Measurements from ENCODE around the gene EXOSC10.
"Not testable (repeated sequence)": the region's sequence is repeated elsewhere in the genome, so short reads cannot be mapped to it uniquely, and the experiment has no call there.

The EXOSC10 gene

DNA sequence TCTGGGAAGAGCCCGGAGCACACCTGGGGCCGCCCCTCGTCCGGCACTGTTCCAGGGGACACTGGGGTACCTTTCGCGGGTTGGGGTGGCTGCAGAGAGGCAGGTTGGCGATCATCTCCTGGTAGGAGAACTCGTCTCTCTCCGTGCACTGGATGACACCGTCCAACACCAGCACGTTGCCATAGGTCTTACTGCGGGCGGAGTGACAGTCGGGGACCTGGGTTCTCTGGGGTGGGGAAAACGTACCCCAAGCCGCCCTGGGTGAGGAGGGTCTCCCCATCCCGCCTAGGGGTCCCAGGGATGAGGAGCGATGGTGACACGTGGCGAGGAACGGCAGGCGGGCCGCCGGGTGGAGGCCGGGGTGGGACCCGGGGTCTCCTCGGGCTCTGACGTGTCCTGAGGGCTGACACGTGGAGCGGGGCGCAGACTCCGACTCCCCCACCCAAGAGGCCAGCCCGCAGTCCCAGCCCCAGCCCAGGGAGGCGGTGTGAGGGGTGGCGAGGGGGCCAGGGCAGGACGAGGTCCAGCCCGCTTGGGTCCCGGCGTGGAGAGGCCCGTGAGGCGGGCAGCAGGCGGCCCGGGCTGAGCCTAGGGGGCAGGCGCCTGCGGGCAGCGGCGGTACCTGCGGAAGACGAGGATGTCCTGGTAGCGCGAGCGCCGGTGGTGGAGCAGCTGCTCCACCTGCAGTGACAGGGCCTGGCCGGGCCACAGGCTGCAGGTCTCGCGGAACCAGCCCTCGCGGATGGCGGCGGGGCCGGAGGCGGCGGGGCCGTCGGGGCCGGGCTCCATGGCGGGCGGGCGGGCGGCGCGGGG, 40.3 kb downstream of the EXOSC10 start:
- peak; percentile 8 for DNase-seq

DNA sequence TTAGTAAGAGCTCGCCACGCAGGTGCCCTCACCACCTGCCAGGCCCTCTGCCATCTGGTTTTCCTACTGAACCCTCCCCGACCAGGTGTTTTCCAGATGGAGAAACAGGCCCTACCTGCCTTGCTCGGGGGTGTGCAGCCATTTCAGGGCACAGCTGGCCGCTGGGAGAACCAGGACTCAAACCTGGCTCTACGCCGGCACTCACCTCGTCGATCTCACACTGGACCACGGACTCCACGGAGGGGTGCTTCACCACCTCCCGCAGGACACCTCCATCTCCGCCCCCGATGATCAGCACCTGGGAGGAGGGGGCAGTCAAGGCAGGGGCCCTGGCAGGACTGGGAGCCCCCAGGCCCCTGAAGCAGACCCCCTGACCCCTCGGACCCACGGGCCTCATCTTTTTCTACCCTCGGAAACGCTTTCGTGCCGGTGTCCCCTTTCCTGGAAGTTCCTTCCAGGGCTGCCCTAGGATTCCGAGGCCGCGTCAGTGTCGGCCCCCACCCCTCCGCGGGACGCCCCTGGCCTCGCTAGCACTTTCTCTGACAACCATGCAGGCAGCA, 41.0 kb downstream of the EXOSC10 start:
- DNase-seq = no peak

DNA sequence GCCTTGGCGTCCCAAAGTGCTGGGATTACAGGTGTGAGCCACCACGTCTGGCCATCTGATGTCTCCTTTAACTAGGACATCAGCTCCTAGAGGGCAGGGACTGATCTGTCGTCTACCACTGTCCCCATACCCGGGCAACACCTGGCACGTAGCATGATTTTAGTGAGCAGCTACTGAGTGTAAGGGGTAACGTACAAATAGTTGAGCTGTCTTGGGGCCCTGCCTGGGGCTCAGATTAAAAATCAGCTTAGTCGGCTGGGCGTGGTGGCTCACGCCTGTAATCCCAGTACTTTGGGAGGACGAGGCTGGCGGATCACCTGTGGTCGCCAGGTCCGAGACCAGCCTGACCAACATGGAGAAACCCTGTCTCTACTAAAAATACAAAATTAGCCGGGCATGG, 41.6 kb downstream of the EXOSC10 start:
- no peak for DNase-seq

DNA sequence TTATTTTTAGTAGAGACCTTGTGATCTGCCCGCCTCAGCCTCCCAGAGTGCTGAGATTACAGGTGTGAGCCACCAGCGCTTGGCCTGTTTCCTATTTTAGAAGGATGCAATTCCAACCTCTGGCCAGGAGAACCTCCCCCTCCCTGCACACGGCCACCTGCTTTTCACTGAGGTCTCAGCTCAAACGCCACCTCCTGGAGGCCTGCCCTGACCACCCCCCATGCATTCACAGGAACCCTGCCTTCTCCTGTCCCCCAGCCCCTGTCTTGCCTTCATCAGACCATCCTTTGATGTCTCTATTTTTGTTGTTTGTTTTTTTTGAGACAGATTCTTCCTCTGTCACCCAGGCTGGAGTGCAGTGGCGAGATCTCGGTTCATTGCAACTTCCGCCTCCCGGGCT, 42.2 kb downstream of the EXOSC10 start:
- DNase-seq = no peak

DNA sequence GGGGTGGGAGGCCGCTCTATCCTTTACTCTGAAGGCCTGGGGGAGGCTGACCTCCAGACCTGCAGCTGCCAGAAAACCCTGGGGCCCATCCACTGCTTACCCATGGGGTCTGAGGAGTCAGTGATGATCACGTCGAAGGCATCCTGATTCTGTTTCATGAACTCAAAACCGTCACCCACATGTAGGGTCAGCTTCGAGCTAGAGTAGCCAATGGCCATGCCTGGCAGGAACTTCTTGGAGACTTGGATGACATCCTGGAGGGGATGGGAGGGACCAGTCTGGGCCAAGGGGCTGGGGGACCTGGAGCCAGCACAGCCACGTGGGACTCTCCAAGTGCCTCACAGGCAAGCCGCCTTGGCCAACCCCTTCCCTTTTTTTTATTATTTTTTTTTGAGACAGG, 43.2 kb downstream of the EXOSC10 start:
- DNase-seq = no peak

DNA sequence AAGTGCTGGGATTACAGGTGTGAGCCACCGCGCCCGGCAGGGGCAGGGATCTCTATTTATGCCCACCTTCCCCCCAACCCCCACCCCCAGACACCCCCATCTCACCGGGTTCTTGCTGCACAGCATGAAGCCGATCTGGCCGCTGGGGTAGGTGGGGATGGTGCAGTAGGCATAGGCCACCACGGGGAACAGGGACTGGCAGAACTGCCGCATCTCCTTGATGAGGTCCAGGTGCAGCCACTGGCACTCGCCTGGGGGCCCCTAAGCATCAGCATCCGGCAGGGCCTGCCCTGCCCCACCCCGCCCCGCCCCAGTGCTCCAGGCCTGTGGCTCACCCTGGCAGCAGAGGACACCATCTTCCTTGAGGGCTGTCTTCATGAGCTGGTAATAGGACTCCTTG, 44.0 kb downstream of the EXOSC10 start:
- no peak for DNase-seq

DNA sequence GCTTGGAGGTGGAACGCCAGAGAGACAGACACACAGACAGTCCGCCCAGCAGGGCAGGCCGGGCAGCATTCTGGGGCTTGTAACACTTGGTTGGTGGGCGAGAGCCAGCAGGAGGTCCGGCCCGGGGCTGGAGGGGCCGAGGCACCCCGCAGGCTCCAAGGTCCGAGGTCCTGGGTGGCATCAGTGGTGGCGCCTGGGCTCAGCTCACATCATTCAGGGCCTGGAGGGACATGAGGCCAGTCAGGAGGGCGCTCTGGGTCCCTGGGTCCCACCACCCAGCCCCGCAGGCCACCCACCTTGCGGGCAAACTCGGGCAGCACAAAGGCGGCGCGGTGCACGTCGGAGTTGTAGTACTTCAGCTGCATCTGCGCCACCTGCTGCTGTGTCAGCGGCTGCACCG, 45.0 kb downstream of the EXOSC10 start:
- DNase-seq = no peak

DNA sequence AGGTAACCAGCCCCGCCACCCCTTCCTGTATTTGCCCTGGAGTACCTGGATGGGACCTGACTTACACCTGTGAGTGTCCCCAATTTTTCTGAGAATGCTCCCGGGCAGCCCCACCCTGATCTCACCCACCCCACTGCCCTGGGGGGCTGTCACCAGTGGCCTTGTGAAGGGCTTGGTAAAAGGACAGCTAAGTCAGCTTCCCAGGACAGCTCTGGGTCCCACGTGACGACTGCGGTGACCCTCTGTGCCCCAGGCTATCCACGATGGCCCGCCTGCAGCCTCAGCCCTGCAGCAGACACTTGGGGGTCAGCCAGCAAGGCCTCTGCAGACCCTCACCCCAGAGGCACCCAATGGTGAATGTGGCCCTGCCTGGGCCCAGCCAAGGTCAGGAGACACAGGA, 45.5 kb downstream of the EXOSC10 start:
- DNase-seq = no peak

DNA sequence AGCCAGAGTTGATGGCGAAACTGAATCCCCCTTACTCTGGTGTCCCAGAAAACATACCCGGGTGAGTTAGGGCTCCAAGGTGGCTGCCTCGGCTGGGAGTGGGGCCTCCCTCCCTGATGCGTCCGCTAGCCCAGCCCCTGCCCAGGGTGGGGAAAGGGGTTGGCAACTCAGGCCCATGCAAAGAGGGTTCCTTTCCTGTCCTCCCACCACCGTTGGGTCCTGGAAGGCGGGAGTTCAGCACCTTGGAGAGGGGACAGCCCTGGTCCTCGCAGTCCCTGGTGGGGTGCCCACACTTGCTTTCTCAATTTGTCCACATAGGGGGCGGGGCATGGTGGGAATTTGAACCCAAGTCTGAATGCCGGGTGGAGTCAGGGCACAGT, 45.9 kb downstream of the EXOSC10 start:
- no peak for DNase-seq

DNA sequence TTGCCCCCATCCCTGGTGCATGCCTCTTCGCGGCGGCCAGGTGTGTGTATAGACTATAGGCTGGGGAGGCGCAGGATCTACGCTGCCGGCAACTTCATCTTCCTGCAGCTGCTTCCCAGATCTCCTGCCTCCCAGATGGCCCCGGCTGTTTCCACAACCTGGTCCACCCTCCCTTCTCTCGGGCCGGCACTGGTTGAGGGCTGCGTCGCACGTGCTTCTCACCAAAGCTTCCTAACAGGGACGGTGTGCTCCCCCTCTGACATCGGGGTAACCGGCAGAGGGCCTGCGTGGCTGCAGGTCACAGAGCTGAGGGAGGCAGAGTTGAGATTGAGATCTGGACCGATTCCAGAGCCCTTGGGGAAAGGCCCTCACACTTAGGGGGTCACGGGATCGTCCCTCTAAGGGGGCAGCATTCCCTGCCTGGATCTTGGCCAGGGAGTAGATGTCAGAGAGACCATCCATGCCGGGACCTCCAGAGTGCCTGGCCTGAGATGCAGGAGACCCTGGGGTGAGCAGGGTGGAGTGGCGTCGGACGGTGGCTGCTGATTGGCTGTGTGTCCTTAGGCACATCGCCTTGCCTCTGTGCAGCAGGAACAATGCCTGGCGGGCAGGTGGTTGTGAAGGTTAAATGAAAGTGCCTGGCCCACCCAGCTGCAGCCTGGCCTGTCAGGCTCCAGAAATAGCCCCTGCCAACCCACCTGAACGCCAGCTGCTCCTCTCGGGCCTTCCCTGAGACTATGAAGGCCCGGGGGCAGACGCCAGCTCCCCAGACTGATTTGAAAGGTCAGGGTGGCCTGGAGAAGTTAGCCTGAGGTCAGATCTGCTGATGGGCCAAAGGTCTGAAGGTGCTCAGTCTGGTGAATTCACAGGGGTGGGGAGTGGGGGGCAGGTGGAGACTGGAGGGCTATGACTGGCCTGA, 46.6 kb downstream of the EXOSC10 start:
- no peak for DNase-seq

DNA sequence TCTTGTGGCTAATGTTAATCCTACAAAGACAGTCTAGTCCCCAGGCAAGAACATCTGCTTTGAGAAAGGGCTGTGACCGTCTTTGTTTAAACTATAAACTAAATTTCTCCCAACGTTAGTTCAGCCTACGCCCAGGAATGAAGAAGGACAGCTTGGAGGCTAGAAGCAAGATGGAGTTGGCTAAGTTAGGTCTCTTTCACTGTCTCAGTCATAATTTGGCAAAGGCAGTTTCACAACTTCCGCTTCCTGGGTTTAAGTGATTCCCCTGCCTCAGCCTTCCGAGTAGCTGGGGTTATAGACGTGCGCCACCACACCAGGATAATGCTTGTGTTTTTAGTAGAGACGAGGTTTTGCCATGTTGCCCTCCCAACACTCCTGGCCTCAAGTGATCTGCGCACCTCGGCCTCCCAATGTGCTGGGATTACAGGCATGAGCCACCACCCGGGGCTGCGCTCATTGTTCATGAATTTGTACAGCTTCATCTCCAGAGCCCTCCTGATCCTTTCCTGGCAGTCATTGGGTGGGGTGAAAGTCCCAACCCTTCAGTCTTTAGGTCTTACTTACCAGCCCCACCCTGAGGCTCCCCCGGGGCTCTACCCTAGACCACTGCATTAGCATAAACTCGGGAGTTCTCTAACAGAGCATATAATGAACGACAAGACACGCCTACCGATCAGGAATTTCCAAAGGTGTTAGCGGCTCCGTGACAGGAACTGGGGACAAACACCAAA, 47.7 kb downstream of the EXOSC10 start:
- no peak for DNase-seq

DNA sequence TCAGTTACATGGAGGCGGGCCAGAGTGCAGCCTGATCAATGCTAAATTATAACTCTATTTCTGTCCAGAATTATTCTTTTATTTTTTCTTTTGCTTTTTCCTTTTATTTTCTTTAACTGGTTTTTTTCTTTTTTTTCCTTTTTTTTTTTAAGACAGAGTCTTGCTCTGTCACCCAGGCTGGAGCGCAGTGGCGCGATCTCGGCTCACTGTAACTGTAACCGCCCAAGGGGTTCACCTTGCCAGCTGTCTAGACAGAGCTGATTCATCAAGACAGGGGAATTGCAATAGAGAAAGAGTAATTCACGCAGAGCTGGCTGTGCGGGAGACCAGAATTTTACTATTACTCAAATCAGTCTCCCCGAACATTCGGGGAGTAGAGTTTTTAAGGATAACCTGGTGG, 48.5 kb downstream of the EXOSC10 start:
- not testable (repeated sequence) for DNase-seq

DNA sequence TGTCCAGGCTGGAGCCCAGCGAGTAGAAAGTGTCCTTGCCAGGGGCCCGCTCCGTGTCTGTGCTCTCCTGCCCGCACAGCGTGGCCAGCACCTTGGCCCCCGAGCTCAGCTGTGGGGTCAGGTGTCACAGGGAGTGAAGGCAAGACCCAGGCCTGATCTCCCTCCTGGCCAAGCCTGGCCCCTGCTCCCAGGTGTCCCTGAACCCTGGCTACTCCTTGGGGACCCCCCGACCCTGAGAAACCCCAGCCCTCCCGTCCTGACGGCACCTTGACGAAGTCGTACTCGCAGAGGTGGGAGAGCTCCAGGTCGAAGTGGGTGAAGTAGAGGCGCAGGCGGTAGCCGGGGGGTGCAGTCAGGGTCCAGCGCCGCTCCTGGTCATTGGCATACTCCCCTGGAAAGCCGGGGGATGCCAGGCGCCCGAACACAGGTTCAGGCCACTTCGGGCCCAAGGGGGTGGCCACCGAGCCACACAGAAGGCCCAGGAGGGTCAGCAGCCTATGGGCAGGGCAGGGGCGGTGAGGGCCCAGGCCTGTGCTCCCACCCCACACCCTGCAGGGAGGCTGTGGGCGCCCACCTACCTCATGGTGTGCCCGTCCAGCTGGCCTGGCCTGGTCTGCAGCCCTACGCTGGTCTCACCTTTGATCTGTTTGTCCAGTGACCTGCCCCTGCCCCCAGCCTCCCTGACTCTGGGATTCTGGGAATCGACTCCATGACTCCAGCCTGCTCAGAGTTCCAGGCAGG, 52.9 kb downstream of the EXOSC10 start, which contains the start of gene MASP2:
Gene MASP2, minus strand, starts transcription at position 615 of the 741 bp plus-strand sequence. Its CDS starts 32 bp downstream, at position 583.
- DNase-seq = no peak

DNA sequence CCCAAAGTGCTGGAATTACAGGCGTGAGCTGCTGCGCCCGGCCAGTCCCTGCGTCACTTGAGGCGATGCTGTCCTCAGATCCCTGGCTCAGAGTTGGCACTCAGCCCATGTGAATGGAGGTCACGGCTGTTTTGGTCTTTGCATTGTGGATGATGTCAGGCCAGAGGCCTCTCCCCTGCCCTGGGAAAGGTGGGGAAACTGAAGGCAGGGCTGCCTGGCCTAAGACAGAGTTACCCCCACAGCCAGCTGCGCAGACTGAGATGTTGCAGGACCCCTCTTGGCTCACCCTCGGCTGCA, 53.5 kb downstream of the EXOSC10 start:
- no peak for DNase-seq

DNA sequence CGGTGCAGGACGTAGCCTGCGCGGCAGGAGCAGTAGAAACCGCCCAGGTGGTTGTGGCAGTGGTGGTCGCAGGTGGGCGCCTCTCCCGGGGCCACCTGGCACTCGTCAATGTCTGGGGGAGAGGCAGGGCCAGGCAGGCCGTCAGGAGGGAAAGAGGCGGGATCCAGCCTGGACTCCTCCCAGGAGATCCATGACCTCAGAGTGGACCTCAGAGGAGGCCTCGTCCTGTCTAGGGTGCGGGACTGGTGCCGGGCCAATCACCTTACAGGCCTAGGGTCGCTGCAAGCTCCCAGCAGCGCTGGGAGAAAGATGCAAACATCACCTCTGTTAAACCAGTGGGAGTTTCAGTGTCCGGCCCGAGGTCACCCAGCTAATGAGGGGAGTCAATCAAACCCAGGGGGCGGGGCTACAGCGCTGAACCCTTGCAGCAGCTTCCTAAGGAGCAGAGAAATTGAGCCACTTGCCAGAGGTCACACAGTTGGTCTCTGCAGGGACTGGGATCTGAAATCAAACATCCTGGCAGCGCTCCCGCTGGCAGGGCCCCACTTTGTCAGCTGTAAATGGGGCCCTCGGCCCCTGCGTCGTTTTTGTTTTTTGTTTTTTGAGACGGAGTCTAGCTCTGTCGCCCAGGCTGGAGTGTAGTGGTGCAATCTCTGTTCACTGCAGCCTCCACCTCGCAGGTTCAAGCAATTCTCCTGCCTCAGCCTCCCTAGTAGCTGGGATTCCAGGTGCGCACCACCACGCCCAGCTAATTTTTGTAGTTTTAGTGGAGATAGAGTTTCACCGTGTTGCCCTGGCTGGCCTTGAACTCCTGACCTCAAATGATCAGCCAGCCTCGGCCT, 54.0 kb downstream of the EXOSC10 start:
- DNase-seq = no peak

DNA sequence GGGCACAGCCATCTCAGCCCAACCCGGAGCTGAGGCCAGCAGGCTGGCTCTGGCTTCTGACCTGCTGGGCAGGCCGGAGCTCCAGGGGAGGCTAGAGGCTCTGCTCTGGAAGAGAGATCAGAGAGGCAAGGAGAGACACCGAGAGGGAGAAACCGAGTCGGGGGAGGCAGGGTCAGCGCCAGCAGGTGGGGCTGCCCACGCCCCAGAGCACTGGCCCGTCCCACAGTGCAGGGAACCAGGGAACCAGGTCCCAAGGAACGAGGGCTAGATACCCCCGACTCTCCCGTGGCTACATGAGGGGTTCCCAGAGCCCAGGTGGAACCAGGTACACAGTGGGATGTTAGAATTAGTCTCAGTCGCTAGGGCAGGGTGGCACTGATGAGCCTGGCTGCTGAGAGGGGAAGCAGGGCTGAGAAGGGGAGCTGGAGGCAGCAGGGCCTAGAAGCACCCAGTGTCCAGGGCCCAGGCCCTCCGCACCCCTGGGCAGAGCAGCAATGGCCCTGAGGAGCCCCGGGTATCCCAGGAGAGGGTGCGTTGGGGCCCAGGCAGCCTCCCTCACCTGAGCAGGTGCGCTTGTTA, 54.7 kb downstream of the EXOSC10 start:
- no peak for DNase-seq

DNA sequence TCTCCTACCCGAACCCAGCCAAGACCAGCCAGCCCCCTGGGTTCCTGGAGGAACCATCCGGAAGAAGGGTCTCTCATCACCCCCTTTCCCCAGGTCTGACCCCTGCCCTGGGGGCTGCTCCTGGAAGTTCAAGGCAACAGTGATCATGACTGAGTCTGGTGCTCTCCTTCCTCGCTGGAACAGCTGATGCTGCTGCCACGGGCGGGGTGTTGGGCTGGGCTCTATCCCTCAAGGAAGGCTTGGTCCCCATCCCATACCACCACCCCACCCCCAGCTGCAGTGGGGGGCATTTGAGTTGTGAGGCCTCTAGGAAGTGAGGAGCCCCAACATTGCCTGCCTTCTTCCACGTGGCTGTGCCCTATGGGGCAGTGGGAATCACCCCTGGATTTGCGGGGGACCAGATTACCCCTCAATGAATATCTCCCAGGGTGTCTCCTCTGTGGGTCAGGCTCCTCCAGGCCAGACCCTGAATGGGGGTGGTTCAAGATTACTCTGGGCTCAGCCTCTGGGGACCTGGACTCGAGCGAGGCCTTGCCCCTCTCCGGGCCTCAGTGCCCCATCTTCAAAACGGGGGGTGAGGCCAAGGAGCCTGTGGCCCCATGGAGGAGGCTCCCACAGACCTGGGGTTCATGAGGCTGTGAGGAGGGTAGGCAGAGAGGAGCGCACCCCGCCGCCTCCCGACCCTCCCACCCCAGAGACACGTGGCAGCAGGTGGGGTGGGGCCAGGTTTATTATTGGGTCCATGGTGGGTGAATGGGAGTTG, 55.4 kb downstream of the EXOSC10 start:
- DNase-seq = no peak

DNA sequence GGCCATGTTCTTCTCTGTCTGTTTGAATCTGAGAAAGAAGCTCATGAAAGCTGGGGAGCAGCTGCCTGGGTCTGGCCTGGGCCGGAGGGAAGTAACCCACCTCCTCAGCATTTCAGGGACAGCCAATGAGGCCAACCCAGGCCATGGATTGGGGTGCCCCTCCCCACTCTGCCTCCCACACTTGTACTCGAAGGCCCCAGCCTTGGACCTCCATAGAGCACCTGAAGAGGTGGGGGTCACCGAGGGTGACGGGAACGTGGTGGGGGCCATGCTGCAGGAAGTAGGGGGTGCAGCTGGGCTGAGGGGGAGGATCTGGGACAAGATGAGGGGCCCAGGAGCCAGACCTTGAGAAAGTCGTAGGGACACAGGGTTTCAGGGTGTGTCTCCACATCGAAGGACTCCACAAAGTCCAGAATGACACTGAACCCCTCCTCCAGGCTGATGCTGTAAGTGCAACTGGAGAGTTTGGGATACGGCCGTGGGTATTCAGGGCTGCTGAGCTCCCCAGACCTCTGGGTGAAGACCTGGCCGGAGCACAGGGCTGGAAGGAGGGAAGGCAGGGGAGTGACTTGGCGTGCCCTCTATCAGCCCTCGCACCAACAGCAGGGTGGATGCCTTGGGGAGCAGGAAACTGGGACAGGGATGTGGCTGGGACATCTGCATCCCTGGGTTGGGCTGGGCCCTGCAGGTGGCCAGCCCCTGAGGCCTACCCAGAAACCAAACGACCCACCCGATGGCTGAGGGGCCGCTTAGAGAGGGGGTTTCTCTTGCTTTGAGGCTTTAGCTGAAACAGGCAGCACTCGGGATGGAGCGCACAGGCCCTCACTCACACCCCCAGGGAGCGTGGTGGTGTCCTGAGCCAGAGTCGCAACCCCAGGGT, 56.4 kb downstream of the EXOSC10 start:
- no peak for DNase-seq

DNA sequence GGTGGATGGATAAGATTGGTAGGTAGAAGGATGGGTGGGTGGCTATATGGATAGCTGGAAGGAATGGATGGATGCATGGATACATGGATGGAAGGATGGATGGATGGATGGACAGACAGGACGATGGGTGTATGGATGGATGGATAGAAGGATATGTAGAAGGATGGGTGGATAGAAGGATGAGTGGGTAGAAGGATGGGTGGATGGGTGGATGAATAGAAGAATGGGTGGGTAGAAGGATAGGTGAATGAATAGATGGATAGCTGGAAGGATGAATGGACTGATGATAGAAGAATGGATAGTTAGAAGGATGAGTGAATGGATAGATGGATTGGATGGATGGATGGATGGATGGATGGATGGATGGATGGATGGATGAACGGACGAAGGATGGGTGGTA, 57.6 kb downstream of the EXOSC10 start:
- DNase-seq = no peak
